GM23338 (cell line): ENCODE data around the gene NAPB. TPM values are rescaled to one million over a fixed set of nuclear protein-coding genes. Genes with fewer than 3 reads are reported as not detected.

Source experiments
- ATAC-seq: fragments of 200-7000 bp; cut with Tn5 transposase; 3 replicates; pipeline ENCODE4 v1.9.1; 2020
- DNase-seq: peaks from one replicate; pipeline ENCODE4 v3.0.0-alpha.2; 2015; ENCODE audit warnings: low spot score
- H2AFZ ChIP-seq: fragments of 200-600 bp; sonication (generic); 2 replicates; pipeline ENCODE4 v1.8.0; 2016; ENCODE audit warnings: antibody characterized with exemption, mild to moderate bottlenecking, moderate library complexity
- H3F3A ChIP-seq: fragments of 200-600 bp; sonication (generic); replicated peaks from 2 replicates; pipeline ENCODE4 v1.8.0; 2017; ENCODE audit warnings: antibody characterized with exemption, mixed run types, low read depth
- H3K27ac ChIP-seq: fragments of 200-600 bp; sonication (generic); 2 replicates; pipeline ENCODE4 v1.6.1; 2016; ENCODE audit warnings: low read depth
- H3K27me3 ChIP-seq: fragments of 200-600 bp; sonication (generic); 2 replicates; pipeline ENCODE4 v1.8.0; 2016; ENCODE audit warnings: mild to moderate bottlenecking, mixed run types, moderate library complexity; ENCODE audit not compliant: insufficient read depth
- H3K36me3 ChIP-seq: fragments of 200-600 bp; sonication (generic); 2 replicates; pipeline ENCODE4 v1.8.0; 2016; ENCODE audit warnings: mild to moderate bottlenecking; ENCODE audit not compliant: insufficient read depth
- H3K4me1 ChIP-seq: fragments of 200-600 bp; sonication (generic); 2 replicates; pipeline ENCODE4 v1.8.0; 2016; ENCODE audit warnings: mild to moderate bottlenecking, moderate library complexity; ENCODE audit not compliant: insufficient read depth
- H3K4me2 ChIP-seq: fragments of 200-600 bp; sonication (generic); 2 replicates; pipeline ENCODE4 v1.7.1; 2017; ENCODE audit warnings: mixed run types
- H3K4me3 ChIP-seq: fragments of 200-600 bp; sonication (generic); 2 replicates; pipeline ENCODE4 v1.6.1; 2016; ENCODE audit warnings: mixed run types
- H3K79me2 ChIP-seq: fragments of 200-600 bp; sonication (generic); replicated peaks from 2 replicates; pipeline ENCODE4 v1.8.0; 2017; ENCODE audit warnings: mild to moderate bottlenecking; ENCODE audit not compliant: insufficient read depth
- H3K9me2 ChIP-seq: fragments of 200-600 bp; sonication (generic); 2 replicates; pipeline ENCODE4 v1.8.0; 2017; ENCODE audit not compliant: insufficient read depth
- H4K20me1 ChIP-seq: fragments of 200-600 bp; sonication (generic); replicated peaks from 2 replicates; pipeline ENCODE4 v1.8.0; 2017; ENCODE audit warnings: mild to moderate bottlenecking; ENCODE audit not compliant: insufficient read depth
- H3K27ac Mint-ChIP-seq: 2 replicates; pipeline ENCODE4 v1.8.0; 2020; ENCODE audit warnings: inconsistent platforms, mild to moderate bottlenecking, moderate library complexity, mixed read lengths
- H3K27me3 Mint-ChIP-seq: 3 replicates; pipeline ENCODE4 v1.8.0; 2022; ENCODE audit warnings: low read depth, mild to moderate bottlenecking, moderate library complexity, mixed read lengths, inconsistent platforms; ENCODE audit not compliant: insufficient read depth, poor library complexity
- H3K36me3 Mint-ChIP-seq: 3 replicates; pipeline ENCODE4 v1.8.0; 2021; ENCODE audit warnings: low read depth, mild to moderate bottlenecking, inconsistent platforms, moderate library complexity, mixed read lengths
- H3K4me1 Mint-ChIP-seq: 3 replicates; pipeline ENCODE4 v1.8.0; 2020; ENCODE audit warnings: mild to moderate bottlenecking, inconsistent platforms, mixed read lengths
- H3K4me3 Mint-ChIP-seq: 3 replicates; pipeline ENCODE4 v1.8.0; 2021; ENCODE audit warnings: moderate library complexity, mild to moderate bottlenecking, inconsistent platforms, mixed read lengths
- H3K9me3 Mint-ChIP-seq: 3 replicates; pipeline ENCODE4 v1.8.0; 2020; ENCODE audit warnings: moderate library complexity, mild to moderate bottlenecking, inconsistent platforms, mixed read lengths
- CREB1 ChIP-seq: fragments of 250-450 bp; sonication (Bioruptor Pico); IDR thresholded peaks from 2 replicates; pipeline ENCODE4 v1.5.0; 2020; ENCODE audit warnings: low read depth, mild to moderate bottlenecking, moderate library complexity
- EZH2 ChIP-seq: fragments of 200-600 bp; sonication (generic); IDR thresholded peaks from one replicate; pipeline ENCODE4 v1.8.0; 2017; ENCODE audit warnings: antibody characterized with exemption, mild to moderate bottlenecking, low read depth; ENCODE audit not compliant: unreplicated experiment
- EZH2phosphoT487 ChIP-seq: fragments of 200-600 bp; sonication (generic); IDR thresholded peaks from one replicate; pipeline ENCODE4 v1.8.1; 2018; ENCODE audit warnings: antibody characterized with exemption; ENCODE audit not compliant: unreplicated experiment
- JUNB ChIP-seq: IDR thresholded peaks from one replicate; pipeline ENCODE4 v1.6.1; 2016; ENCODE audit warnings: antibody characterized with exemption; ENCODE audit not compliant: unreplicated experiment
- POLR2AphosphoS5 ChIP-seq: IDR thresholded peaks from 2 replicates; pipeline ENCODE4 v1.6.1; 2016; ENCODE audit warnings: antibody characterized with exemption, low read depth
- STAT1 ChIP-seq: IDR thresholded peaks from one replicate; pipeline ENCODE4 v1.6.1; 2016; ENCODE audit warnings: antibody characterized with exemption; ENCODE audit not compliant: unreplicated experiment
- ZNF114 ChIP-seq: fragments of 250-450 bp; sonication (Bioruptor Pico); IDR thresholded peaks from 2 replicates; pipeline ENCODE4 v1.5.0; 2020; ENCODE audit warnings: mild to moderate bottlenecking, moderate library complexity
- ZNF331 ChIP-seq: fragments of 250-450 bp; sonication (Bioruptor Pico); IDR thresholded peaks from 2 replicates; pipeline ENCODE4 v1.5.0; 2020; ENCODE audit warnings: low read depth, mild to moderate bottlenecking, moderate library complexity
- polyA plus RNA-seq: library from polyadenylated mRNA; unstranded; fragments of >200 nt; fragmentation: Nextera tagmentation; extraction: Ambion mirVana; gene quantifications from 2 replicates; pipeline ENCODE4 v1.2.1, GENCODE V29; 2016
- total RNA-seq: library from RNA; depleted of rRNA; stranded (reverse); fragments of >200 nt; shearing (Covaris generic); gene quantifications from 2 replicates; pipeline ENCODE4 v1.2.3, GENCODE V29; 2014
- TF ChIP-seq, protein P1 (sequence below): IDR thresholded peaks from one replicate; pipeline ENCODE4 v1.6.1; 2018; ENCODE audit warnings: antibody characterized with exemption; ENCODE audit not compliant: unreplicated experiment
- TF ChIP-seq, protein P2 (sequence below): IDR thresholded peaks from 2 replicates; pipeline ENCODE4 v1.6.1; 2016; ENCODE audit warnings: antibody characterized with exemption
- TF ChIP-seq, protein P3 (sequence below), 2 experiments: fragments of 200-600 bp in 1 of 2; sonication (generic) in 1 of 2; conservative IDR thresholded peaks; 2 replicates each; pipeline versions ENCODE4 v1.5.1 to v1.6.1; 2016 to 2017; ENCODE audit warnings: antibody characterized with exemption in 2 of 2, low read depth in 2 of 2, mild to moderate bottlenecking in 2 of 2, moderate library complexity in 1 of 2

Gene NAPB
- total and polyA plus RNA-seq, 2 experiments from 2014 or later, result 7.3 to 18.1 TPM

DNA sequence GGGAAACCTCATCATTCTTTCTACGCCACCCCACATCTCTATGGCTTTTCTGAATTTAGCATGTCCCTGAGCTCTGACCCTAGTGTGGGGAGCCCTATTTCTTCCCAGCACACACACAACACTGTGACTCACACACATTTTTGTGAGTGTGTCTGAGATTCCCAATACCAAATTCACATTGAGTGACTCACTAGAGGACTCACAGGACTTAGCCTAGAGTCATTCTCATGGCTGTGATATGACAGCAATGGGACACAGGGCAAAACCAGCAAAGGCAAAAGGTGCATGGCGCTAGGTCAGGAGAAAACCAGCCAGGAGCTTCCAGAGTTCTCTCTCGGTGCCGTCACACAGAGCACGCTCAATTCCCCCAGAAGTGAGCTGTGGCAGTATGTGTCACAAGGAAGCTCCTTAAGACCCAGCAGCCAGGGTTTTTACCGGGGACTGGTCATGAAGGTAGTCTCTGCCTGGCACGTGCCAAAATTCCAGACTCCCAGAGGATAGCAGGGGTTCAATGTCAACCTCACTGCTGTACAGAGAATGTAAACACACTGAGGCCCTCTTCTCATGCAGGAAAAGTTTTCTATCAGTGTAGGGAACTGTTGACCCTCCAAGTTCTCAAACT is 24.4 kb upstream of the NAPB start (continued):
- no peak for TF ChIP-seq STAT1
- TF ChIP-seq, protein P1, sequence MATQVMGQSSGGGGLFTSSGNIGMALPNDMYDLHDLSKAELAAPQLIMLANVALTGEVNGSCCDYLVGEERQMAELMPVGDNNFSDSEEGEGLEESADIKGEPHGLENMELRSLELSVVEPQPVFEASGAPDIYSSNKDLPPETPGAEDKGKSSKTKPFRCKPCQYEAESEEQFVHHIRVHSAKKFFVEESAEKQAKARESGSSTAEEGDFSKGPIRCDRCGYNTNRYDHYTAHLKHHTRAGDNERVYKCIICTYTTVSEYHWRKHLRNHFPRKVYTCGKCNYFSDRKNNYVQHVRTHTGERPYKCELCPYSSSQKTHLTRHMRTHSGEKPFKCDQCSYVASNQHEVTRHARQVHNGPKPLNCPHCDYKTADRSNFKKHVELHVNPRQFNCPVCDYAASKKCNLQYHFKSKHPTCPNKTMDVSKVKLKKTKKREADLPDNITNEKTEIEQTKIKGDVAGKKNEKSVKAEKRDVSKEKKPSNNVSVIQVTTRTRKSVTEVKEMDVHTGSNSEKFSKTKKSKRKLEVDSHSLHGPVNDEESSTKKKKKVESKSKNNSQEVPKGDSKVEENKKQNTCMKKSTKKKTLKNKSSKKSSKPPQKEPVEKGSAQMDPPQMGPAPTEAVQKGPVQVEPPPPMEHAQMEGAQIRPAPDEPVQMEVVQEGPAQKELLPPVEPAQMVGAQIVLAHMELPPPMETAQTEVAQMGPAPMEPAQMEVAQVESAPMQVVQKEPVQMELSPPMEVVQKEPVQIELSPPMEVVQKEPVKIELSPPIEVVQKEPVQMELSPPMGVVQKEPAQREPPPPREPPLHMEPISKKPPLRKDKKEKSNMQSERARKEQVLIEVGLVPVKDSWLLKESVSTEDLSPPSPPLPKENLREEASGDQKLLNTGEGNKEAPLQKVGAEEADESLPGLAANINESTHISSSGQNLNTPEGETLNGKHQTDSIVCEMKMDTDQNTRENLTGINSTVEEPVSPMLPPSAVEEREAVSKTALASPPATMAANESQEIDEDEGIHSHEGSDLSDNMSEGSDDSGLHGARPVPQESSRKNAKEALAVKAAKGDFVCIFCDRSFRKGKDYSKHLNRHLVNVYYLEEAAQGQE, result no peak
- no peak for TF ChIP-seq EZH2

DNA sequence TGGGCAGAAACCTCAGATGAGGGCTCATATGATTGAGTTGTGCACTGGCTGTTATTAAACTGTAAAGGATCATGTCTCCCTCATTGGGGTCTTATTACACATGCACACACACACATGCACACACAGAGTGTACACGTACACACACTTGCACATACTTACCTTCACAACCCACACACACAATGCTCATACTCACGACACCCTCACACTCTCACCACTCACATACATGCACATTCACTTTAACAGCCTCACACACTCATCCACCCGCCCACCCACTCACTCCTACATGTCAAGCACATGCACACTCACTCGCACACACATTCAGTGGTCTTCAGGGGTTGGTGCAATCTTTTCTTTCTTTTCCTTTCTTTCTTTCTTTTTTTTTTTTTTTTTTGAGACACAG is 23.6 kb upstream of the NAPB start:
- Histone ChIP-seq H3K4me1 (no peaks in the 10 kb centered on the region), H3K36me3 (no peaks in the 10 kb centered on the region), H4K20me1 (no peaks in the 10 kb centered on the region), H3K4me2 (no peak overlapping the region), H3K4me3 (no peak overlapping the region), H3K79me2 (no peaks in the 10 kb centered on the region), H3K27me3 (no peaks in the 10 kb centered on the region), H2AFZ (no peak overlapping the region), H3K27ac (no peak overlapping the region), H3K9me2 (no peaks in the 10 kb centered on the region), H3F3A (no peaks in the 10 kb centered on the region)
- no peaks in the 10 kb centered on the region for H3K9me3 Mint-ChIP-seq
- H3K4me1 Mint-ChIP-seq, result peaks cover 4% of the 10 kb centered on the region; the same call in 2 of the 3 replicates
- H3K36me3 Mint-ChIP-seq, result no peaks in the 10 kb centered on the region
- ATAC-seq (no peak), DNase-seq (no peak)
- peaks cover 2% of the 10 kb centered on the region for H3K27me3 Mint-ChIP-seq
- H3K27ac Mint-ChIP-seq, result no peak overlapping the region
- no peak overlapping the region for H3K4me3 Mint-ChIP-seq
- TF ChIP-seq ZNF331 (CRISPR knock-in tag), result no peak
- TF ChIP-seq, protein P2, sequence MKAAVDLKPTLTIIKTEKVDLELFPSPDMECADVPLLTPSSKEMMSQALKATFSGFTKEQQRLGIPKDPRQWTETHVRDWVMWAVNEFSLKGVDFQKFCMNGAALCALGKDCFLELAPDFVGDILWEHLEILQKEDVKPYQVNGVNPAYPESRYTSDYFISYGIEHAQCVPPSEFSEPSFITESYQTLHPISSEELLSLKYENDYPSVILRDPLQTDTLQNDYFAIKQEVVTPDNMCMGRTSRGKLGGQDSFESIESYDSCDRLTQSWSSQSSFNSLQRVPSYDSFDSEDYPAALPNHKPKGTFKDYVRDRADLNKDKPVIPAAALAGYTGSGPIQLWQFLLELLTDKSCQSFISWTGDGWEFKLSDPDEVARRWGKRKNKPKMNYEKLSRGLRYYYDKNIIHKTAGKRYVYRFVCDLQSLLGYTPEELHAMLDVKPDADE, result no peak
- no peak for TF ChIP-seq JUNB
- no peak for TF ChIP-seq POLR2AphosphoS5
- TF ChIP-seq, protein P3, sequence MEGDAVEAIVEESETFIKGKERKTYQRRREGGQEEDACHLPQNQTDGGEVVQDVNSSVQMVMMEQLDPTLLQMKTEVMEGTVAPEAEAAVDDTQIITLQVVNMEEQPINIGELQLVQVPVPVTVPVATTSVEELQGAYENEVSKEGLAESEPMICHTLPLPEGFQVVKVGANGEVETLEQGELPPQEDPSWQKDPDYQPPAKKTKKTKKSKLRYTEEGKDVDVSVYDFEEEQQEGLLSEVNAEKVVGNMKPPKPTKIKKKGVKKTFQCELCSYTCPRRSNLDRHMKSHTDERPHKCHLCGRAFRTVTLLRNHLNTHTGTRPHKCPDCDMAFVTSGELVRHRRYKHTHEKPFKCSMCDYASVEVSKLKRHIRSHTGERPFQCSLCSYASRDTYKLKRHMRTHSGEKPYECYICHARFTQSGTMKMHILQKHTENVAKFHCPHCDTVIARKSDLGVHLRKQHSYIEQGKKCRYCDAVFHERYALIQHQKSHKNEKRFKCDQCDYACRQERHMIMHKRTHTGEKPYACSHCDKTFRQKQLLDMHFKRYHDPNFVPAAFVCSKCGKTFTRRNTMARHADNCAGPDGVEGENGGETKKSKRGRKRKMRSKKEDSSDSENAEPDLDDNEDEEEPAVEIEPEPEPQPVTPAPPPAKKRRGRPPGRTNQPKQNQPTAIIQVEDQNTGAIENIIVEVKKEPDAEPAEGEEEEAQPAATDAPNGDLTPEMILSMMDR (conservative IDR thresholded peaks at IDR 0.05; ENCODE audit: low read depth in 2 of 2), result no peak
- TF ChIP-seq CREB1, result no peak
- TF ChIP-seq, protein P1, result no peak
- TF ChIP-seq EZH2phosphoT487, result no peak
- TF ChIP-seq STAT1, result no peak
- no peak for TF ChIP-seq ZNF114 (CRISPR knock-in tag)
